Bone marrow (tissue), 2 donors: Measurements from ENCODE around the gene DDX10.
"Not testable (repeated sequence)": the region's sequence is repeated elsewhere in the genome, so short reads cannot be mapped to it uniquely, and the experiment has no call there.

ENCODE experiments used
- DNase-seq, 2 donors: peaks; one replicate each; lab custom pipeline; 2025; lab: John Stamatoyannopoulos, UW

DDX10 gene

DNA sequence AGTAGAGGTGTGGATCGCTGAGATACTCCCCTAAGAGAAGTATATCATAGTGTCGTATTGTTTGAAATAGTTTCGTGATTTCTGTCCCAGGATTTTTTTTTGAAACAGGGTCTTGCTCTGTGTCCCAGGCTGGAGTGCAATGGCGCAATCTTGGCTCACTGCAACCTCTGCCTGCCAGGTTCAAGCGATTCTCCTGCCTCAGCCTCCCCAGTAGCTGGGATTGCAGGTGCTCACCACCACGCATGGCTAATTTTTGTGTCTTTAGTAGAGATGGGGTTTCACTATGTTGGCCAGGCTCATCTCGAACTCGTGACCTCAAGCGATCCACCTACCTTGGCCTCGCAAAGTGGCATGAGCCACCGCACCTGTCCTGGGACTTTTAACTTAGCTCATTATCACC is 159.1 kb downstream of the DDX10 start:
- DNase-seq = not testable (repeated sequence)

DNA sequence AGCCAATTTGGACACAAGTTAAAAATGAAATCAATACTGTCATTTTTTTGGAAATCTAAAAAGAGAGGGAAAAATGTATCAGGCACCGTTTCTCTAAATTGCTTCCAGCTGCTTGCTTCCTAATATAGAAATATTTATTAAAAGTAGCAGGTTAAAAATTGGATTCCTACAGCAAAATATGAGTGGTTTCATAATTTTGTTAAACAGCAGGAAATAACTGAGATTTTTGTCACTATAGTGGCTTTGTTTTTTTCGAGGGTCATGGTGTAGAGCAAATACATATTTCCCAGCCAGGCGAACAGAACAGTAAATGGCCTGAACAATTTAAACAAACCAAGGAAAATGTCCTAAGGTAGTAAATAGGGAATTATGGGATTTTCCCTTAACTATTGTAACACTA is 159.7 kb downstream of the DDX10 start:
- no peak for DNase-seq

DNA sequence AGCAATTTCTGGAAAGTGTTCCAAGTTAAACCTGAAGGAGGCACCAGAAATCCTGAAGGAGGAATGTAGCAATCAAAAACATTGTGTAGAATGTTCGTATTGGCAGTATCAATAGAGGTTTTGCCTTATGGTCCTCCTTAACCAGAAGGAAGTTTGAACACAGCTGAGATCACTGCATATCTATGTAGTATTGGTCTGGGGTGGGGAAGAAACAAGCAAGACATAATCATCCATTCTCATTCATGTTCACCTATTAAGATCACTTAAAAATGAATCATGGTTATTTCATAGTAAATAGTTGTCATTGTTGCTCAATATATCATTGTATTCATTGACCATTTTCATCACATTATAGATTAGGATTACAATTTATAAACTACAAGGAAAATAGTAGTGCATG is 160.5 kb downstream of the DDX10 start:
- DNase-seq = no peak

DNA sequence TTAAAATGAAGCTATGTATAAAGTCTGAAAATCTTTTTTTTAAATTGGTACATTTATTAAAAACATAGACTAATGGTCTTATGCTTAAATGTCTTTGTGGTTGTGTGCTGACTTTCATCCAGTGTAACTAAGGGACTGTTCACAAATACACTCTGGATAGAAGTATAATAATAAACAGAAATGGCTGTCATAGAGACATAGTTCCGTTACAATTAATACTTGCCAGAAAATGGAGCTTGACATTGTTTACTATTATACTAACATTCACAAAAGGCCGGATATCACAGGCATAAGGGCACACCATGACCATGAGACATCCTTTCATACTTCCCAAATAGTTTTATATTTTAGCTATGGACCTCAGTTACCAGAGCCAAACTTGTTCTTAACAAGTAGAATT is 161.3 kb downstream of the DDX10 start:
- DNase-seq = no peak

DNA sequence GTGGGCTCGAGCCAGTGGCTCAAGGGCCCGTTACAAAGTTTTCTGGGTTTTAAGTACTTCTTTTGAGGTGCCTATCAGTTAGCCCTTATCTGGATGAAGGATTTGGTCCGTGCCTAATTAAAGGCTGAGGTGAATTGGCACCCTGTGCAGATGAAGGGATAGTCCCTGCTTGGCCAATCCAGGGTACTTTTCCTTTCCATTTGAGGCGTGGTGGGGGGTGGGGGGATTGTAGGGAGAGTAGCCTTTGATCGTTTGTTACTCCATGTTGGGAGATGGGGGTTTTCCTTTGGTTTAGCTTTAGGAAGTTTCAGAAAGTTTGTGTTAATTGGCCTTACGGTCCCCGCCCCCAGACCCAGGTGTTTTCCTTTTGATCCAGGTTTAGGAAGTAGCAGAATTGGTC is 170.8 kb downstream of the DDX10 start:
- no peak for DNase-seq

DNA sequence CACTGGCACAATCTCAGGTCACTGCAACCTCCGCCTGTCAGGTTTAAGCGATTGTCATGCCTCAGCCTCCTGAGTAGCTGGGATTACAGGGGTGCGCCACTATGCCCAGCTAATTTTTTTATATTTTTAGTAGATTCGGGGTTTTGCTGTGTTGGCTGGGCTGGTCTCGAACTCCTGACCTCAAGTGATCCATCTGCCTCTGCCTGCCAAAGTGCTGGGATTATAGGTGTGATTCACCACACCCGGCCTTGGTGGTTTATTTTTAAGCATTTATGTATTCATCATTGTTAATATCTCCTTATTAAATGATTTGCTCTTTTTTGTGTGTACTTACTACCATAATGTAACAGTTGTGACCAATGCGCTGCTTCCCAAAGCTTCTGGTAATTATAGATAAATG is 171.7 kb downstream of the DDX10 start:
- DNase-seq = no peak

DNA sequence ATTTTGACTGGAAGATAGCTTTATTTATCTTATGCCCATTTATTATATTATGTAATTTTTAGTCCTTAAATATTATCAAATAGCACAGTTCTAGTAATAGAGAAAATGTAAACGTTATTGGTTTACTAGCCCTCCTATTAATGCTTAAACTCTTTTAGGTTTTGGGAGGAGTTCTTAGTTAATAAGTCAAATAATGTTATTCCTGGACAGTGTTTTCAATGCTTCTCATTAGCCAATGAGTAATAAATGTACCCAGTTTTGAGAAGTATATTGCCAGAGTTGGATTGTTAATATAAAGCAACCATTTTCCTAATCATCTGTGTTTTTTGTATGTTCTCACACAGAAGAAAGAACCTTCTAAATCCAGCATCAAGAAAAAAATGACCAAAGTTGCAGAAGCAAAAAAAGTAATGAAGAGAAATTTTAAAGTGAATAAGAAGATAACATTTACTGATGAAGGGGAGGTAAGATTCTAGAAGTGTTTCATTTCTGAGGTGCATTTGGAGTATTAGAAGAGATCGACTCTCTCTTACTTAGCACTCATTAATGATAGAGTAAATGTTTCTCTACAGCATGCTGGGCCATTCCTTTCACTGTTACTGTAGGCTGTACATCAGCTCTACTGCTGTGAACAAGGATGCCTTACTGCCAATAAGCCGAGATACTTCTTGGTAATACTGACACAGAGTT is 173.4 kb downstream of the DDX10 start:
- no peak for DNase-seq

DNA sequence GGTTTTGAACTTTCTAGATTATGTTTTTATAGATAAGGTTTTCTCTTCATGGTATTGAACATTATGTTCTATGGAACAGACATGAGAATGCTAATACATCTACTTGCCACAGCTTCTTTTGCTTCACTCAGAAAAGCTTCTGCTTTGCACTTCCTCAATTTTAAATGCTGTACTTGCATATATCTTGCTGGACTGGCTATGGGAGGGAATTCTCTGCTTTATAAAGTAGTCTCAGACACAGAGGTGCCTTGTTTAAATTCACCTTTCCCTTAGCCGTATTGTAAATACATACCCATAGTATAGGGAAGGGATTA is 173.9 kb downstream of the DDX10 start:
- peak in 1 of 2 donors; percentile 1 for DNase-seq

DNA sequence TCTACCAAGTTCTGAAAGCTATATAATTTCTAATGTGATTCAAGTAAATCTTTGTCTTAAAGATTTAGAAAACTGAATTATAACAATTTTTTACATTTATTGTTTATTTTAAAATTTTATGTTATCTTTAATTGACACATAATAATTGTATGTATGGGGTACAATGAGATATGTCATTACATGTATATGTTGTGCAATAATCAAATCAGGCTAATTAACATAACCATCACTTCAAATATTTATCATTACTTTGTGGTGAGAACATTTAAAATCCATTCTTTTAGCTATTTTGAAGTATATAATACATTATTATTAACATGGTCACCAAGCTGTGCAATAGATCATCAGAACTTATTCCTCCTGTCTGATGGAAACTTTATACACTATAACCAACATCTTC is 181.1 kb downstream of the DDX10 start:
- no peak for DNase-seq

DNA sequence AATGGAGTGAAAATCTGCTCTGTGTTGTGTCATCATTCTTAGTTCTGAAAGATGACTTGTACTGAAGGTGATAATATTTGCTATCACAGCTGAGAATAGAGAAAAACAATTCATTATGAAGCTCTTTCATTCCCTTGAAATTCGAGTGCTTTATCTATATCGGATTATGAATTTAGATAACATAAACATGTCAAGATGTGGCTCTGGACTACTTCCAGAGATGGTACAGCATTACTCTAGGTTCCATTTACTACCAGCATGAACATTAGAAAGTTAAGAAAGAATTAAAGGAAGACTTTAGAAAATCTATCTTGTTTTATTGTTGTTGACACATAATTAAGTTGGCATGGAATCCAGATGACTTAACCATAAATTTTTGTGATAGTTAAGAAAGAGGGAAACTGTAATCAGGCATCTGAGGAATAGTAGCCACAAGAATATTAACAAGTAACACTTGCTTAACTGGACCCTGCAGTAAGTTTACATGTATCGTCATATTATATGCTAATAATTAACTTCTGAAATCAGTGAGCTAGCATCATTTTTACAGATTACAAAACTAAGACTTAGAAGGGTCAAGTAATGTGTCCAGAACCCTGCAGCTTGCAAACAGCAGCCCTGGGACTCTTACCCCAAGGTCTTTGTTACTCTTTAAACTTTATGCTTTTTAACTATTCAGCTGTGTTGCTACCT is 182.6 kb downstream of the DDX10 start:
- DNase-seq = no peak

DNA sequence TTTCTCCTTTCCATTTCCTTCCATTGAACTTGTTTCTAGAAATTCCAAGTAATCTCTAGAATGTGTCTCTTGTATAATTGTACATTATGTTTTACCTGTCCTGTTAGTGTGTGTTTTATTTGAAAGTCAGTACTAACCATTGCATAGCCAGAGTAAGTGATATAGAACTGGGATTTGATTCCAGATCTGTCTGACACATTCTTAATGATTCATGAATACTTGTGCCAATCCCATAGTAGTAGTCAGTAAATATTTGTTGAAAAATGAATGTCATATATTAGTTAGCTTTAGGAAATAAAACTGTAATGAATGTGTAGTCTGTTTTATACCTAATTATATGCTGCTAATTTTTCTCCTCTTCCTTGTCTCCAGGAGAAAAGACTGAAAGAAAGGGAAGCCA is 186.9 kb downstream of the DDX10 start:
- DNase-seq = no peak

DNA sequence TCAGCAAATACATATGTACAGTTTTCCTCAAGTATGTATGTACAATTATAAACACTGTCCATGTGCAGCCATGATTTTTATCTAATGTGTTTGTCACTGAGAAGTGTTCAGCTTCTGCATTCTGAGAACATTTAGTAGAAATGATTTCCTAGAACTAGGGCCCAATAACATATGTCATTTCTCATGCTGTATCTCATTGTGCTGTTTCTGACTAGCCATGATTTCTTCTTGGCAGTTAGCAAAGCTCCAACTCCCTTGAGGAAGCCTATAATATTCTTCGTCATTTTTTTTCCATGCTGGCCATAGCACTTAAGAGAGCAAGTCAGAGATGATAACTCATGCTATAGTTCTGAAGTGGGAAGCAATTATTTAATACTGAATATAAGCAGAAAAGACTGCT is 187.8 kb downstream of the DDX10 start:
- no peak for DNase-seq

DNA sequence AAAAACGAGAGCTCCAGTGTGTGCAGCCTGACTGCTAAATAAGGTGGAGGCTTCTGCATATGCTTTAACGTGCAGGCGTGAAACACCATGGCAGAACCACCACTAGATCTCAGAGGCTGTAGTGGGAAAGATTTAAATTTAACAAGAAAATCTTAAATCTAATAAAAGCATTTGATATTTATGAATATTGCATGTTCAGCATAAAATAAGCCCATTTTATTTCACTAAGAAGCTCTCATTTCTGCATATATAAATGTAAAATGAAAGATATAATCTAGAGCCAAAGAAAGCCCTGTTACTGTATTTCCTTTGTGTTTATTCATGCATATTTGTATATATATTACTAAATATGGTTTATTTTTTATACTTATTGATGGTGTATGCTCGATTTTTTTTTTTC is 188.3 kb downstream of the DDX10 start:
- no peak for DNase-seq

DNA sequence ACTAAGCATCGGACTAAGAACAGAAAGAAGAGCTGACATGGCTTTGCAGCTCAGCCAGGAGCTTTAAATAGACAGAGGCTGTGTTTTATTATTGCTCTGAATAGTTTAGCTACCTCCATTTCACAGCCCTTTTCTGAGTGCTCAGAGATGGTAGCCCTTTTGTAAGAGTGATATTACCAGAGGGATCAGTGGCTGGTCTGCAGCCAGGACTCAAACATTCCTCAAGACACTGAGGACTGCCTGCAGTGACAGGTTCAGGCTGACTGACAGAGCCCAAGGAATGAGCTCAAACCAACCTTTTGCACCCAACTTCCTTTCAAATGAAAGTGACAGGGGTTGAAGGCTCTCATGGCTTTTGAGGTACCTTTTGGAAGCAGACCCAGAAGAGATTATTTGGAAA is 189.0 kb downstream of the DDX10 start:
- DNase-seq = no peak

DNA sequence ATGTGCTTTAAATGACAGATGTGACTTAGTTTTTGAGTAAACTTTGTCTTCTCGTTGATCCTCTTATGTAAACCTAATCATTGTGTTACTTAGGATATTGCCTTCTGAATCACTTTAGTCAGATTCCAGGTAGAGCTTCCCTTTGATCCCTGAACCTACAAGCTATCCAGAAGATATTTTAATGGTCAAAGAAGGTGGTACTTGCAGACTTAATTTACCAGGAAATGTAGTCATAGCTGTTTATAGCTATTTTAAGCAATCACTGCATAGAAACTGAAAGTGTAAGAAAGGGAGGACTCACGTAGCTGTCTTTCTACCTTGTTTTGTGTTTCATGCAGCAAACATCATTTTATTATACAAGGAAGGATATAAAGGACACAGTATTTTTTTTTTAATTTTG is 189.5 kb downstream of the DDX10 start:
- DNase-seq = peak in 1 of 2 donors; percentile 21

DNA sequence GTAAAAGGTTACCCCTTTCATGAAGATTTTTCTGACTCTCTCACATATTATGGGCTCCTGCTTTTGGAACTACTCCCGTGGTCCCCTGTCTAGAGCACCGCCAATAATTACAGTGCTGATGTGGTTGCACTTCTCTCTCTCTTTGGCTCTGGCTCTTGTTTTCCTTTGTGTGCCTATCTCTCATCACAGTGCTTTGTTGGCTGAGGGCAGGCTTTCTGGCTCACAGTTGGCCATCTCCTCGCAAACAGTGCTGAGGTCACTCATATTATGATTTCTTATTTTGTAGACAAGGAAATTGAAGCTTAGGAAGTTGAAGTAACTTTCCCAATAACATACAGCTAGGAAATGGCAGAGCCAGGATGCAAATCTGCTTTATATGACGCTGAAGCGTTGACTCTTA is 192.5 kb downstream of the DDX10 start:
- no peak for DNase-seq

DNA sequence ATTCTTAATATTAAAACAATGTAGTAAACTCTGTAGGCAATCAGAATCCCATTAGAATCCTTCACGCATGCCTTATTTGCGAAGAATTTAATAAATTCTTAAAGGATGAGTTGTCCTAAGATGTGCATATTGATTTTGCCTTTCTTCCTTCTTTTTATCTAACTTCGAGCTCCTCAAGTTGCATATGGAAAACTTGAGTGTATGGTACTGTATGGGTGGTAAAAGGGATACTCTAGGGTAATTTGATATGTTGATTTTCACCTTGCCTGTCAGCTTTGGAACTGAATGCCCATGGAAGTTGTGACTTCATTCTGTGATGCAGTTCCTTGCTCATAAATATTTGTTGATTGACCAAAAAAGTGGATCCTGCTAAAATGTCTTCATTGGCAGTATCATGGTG is 193.8 kb downstream of the DDX10 start:
- DNase-seq = no peak

DNA sequence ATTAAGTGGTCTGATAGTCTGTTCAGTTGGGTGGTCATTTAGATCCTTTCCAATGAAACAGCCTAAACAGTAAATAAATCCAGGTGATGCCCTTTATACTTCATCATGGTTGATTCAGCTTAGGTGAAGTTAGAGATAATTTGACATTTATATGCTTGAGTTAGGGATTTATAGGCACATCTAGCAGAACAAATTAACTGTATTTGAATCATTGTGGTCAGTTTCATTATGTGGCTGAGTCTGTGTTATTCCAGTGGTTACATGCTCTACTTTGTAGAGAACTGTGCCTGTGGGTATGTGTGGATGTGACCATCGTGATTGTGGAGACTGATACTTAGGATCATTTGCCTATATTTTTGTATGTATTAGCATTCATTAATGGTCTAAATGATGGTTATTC is 194.6 kb downstream of the DDX10 start:
- no peak for DNase-seq

DNA sequence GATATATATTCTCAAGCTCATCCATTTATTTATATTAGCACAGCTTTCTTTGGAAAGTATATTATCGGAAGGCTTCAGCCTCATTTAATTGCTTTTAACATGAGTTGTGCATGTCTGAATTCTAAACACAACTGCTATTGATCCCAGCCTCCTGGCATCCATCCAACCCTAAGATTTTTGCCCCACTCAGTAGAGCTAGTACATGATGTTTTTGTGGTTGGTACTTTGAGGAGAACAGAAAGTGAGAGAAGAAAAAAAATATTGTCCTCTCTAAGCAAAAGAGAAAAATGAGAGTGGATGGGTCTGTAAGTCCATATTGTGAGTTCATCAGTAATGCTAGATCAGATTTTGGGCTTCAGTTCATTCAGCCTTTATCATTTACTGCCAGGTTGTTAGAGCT is 198.7 kb downstream of the DDX10 start:
- DNase-seq = no peak

DNA sequence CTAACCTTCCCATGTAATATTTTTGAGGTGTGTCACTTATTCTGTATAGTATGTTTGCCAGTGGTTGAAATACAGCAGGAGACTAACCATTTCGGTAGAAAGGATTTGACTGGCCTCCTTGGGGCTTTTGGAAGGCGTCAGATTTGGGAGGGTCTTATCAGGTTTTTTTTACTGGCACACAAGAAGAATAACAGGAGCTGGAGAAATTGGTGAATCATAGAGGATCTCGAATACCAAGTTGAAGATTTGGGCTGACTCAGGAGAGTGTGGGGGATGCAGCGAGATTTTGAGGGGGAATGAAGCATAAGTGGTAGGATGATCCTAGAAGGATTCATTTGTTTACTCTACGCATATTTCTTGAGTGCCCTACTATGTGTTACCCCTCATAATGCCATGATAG is 200.5 kb downstream of the DDX10 start:
- DNase-seq = no peak

DNA sequence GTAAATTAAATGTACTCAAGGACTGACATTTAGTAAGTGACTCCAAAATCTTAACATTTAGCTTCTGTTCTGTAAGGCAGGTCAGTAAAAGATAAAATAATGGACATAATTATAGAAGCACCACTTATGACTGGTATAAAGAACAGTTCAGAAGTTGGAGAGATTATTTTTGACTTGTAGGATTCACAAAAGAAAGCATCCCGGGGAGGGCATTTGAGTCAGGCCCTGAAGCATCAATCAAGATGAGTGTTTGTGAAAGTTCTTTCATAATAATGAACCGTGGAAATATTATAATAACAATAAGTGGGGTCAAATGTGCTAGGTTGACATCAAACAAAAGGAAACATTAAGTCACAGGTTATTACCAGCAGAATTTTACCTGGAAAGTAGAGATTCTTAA is 201.9 kb downstream of the DDX10 start:
- no peak for DNase-seq

DNA sequence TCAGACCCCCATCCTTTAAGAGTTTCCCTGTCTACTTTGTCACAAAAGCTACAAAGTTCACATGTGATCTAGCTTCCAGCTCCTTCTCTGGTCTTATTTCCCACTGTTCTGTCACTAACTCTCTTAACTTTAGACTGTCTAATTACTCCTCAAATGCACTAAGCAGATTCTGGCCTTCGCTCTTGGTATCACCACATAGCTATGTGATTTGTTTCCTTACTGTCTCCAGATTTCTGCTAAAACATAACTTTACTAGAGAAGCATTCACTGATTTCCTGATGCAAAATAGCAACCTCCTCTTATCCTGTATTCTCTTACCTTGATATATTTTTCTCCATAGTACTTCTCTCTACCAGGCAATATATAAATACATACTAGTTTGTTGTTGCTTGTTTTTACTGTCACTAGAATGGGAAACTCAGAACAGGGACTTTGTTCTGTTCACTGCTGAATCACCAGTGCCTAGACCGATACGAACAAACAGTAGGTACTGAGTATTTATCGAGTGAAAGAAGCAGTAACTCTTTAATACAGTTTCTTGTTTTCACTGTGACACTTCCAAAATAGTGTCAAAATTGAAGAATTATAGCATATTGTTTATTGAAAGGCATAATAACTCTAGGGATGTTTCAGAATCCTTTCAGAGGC is 205.6 kb downstream of the DDX10 start:
- DNase-seq = no peak

DNA sequence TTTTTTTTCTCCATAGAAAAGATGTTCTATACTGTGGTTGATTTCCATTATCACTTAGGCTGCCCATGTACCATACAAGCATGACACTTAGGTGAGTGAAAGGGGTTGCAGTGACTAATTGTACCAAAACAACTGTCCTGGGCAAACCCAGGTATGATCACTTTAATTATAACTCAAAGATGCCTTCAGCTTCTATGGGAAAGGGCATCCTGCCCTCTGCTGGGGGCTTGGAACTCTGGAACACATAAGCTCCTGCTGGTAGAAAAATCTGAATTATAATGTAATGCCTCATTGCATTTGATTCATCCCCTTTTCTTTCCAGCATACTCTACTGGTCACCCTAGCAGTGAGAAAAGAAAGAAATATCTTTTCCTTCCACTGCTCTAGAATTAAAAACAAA is 206.3 kb downstream of the DDX10 start:
- DNase-seq = no peak

DNA sequence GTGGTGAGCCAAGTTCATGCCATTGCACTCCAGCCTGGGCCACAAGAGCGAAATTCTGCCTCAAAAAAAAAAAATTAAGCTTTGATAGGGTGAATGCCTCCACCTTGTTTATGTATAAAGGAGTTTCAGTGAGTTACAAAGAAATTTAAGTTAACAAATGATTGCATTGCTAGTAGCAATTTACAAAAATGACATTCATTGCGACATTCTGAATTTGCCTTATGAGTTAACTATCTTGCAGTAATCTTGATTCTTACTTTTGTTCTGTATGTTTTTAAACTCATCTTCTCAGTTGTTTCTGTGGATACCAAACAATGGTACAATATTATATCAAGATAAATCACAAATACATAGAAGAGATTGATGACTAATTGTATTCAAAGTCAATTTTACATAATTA is 207.0 kb downstream of the DDX10 start:
- no peak for DNase-seq
